Activated CD4-positive, alpha-beta memory T cell treated with anti-CD3 and anti-CD28 coated beads for 36 hours (primary cell): ENCODE results near the gene TMEM123. TPM values are rescaled to one million over a fixed set of nuclear protein-coding genes. Genes with fewer than 3 reads are reported as not detected.
A peak's percentile ranks its signal among the peaks of the same experiment; 100 is the strongest.

ENCODE experiments used
- CTCF ChIA-PET: fragments of 350-600 bp; sonication (Branson Sonifier 250); formaldehyde crosslinking; loops from one replicate; lab custom pipeline; 2021; ENCODE audit warnings: antibody characterized with exemption, inconsistent platforms; lab: Charles Lee
- POLR2A ChIA-PET: fragments of 350-600 bp; sonication (Branson Sonifier 250); formaldehyde crosslinking; loops from one replicate; lab custom pipeline; 2021; ENCODE audit warnings: antibody characterized with exemption; lab: Charles Lee
- DNase-seq: peaks from one replicate; pipeline ENCODE4 v3.0.0-alpha.2; 2020
- H3K27ac Mint-ChIP-seq: one replicate; pipeline ENCODE4 v1.8.0; 2021; ENCODE audit warnings: mixed read lengths
- H3K27me3 Mint-ChIP-seq: one replicate; pipeline ENCODE4 v1.8.0; 2021; ENCODE audit warnings: mixed read lengths
- H3K36me3 Mint-ChIP-seq: one replicate; pipeline ENCODE4 v1.8.0; 2021; ENCODE audit warnings: mixed read lengths
- H3K4me1 Mint-ChIP-seq: one replicate; pipeline ENCODE4 v1.8.0; 2021; ENCODE audit warnings: low read depth, mixed read lengths
- H3K4me3 Mint-ChIP-seq: one replicate; pipeline ENCODE4 v1.8.0; 2021; ENCODE audit warnings: mild to moderate bottlenecking, mixed read lengths
- H3K9me3 Mint-ChIP-seq: one replicate; pipeline ENCODE4 v1.8.0; 2021; ENCODE audit warnings: mixed read lengths
- intact Hi-C: fragments of 100-400 bp; cut with micrococcal nuclease; formaldehyde crosslinking; loops from one replicate; pipeline ENCODE4 v1.15.1; 2023
- total RNA-seq, 2 experiments: library from RNA; stranded (reverse); gene quantifications; one replicate each; pipeline ENCODE4 v1.2.3, GENCODE V29; 2021

TMEM123 gene
- total RNA-seq, 2 experiments from 2014 or later: 175 to 180 TPM

GRCh38 chr11:102422817-102423712 lies 29.5 kb downstream of the TMEM123 start:
- CTCF ChIA-PET: interaction anchor here (0.8 to 2.6 kb wide), 7 partner anchors 29 to 135 kb away, joined by 3 to 7 read pairs (median 3); no protein-coding TSS in a partner anchor
- Mint-ChIP-seq H3K36me3 (peaks cover 30% of the 10 kb centered on the region), H3K27ac (peak overlapping the region; percentile 60), H3K9me3 (peaks cover 7% of the 10 kb centered on the region), H3K27me3 (no peaks in the 10 kb centered on the region), H3K4me1 (peaks cover 84% of the 10 kb centered on the region), H3K4me3 (no peak overlapping the region)
- intact Hi-C loops: no loop called here
- DNase-seq: no peak
- POLR2A ChIA-PET: interaction anchor here (1.1 kb wide), 1 partner anchor 63 kb away, joined by 4 read pairs; no protein-coding TSS in a partner anchor

- Mint-ChIP-seq H3K27me3 (no peaks in the 10 kb centered on the region), H3K27ac (peak overlapping the region; percentile 52), H3K4me3 (no peak overlapping the region), H3K4me1 (peaks cover 93% of the 10 kb centered on the region), H3K36me3 (peaks cover 38% of the 10 kb centered on the region), H3K9me3 (peaks cover 16% of the 10 kb centered on the region)
- CTCF ChIA-PET: interaction anchor here (1.2 to 3.0 kb wide), 2 partner anchors 30 to 74 kb away, joined by 3 to 11 read pairs; no protein-coding TSS in a partner anchor
- POLR2A ChIA-PET: interaction anchor here (1.2 kb wide), 2 partner anchors 9 to 30 kb away, joined by 3 read pairs; no protein-coding TSS in a partner anchor
- intact Hi-C loops: no loop called here
- no peak for DNase-seq
Observed at GRCh38 chr11:102421261-102421660, 31.3 kb downstream of the TMEM123 start.

GRCh38 chr11:102420547-102420946 lies 32.0 kb downstream of the TMEM123 start:
- CTCF ChIA-PET: interaction anchor here (3.0 kb wide), 1 partner anchor 30 kb away, joined by 11 read pairs; no protein-coding TSS in a partner anchor
- Mint-ChIP-seq H3K4me1 (peaks cover 93% of the 10 kb centered on the region), H3K27me3 (no peaks in the 10 kb centered on the region), H3K36me3 (peaks cover 41% of the 10 kb centered on the region), H3K9me3 (peaks cover 16% of the 10 kb centered on the region), H3K27ac (peak overlapping the region; percentile 52), H3K4me3 (no peak overlapping the region)
- intact Hi-C loops: no loop called here
- DNase-seq: peak; percentile 67
- POLR2A ChIA-PET: interaction anchor here (1.2 kb wide), 2 partner anchors 10 to 31 kb away, joined by 3 read pairs; no protein-coding TSS in a partner anchor

DNA sequence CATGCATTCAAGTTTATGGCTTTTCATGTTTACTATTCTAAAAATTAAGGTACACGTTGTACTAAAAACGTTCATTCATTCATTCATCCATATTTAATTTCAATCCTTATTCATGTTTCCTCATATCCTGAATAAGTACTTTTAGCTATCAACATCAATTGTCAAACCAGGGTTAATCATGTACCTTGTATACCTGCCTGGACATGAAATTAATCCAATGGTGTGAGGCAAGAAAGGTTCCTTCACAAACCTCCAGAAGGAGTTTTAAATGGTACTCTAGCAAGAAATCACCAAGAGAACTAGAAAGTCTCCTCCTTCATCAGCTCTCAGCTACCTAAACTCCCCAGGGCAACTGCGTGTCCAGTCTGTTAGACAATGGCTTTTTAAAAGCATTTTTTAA lies 33.4 kb downstream of the TMEM123 start:
- Mint-ChIP-seq H3K27me3 (no peaks in the 10 kb centered on the region), H3K36me3 (peaks cover 41% of the 10 kb centered on the region), H3K27ac (no peak overlapping the region), H3K4me1 (peaks cover 94% of the 10 kb centered on the region), H3K9me3 (peaks cover 16% of the 10 kb centered on the region), H3K4me3 (no peak overlapping the region)
- intact Hi-C loops: loop anchor here (5.0 kb wide), 2 partner anchors 143 to 178 kb away; no protein-coding TSS in a partner anchor
- POLR2A ChIA-PET: no interaction called here
- CTCF ChIA-PET: interaction anchor here (0.6 to 3.0 kb wide), 6 partner anchors 28 to 247 kb away, joined by 3 to 11 read pairs (median 4); no protein-coding TSS in a partner anchor
- no peak for DNase-seq

DNA sequence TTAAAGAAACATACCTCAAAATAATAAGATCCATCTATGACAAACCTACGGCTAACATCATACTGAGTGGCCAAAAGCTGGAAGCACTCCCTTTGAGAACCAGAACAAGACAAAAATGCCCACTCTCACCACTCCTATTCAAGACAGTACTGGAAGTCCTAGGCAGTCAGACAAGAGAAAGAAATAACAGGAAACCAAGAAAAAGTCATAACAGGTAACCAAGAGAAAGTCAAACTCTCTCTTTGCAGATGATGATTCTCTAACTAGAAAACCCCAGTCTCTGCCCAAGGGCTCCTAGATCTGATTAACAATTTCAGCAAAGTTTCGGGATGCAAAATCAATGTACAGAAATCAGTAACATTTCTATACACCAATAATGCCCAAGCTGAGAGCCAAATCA lies 35.6 kb downstream of the TMEM123 start:
- Mint-ChIP-seq H3K4me3 (peak overlapping the region; percentile 33), H3K36me3 (peaks cover 41% of the 10 kb centered on the region), H3K9me3 (peaks cover 16% of the 10 kb centered on the region), H3K27me3 (no peaks in the 10 kb centered on the region), H3K4me1 (peaks cover 90% of the 10 kb centered on the region), H3K27ac (peak overlapping the region; percentile 81)
- DNase-seq: peak; percentile 27
- intact Hi-C loops: loop anchor here (1.0 to 5.0 kb wide), 7 partner anchors 13 to 180 kb away; no protein-coding TSS in a partner anchor
- ChIA-PET POLR2A (interaction anchor here (0.8 to 1.7 kb wide), 5 partner anchors 35 to 182 kb away, joined by 3 to 6 read pairs (median 4); no protein-coding TSS in a partner anchor), CTCF (interaction anchor here (0.6 to 3.1 kb wide), 7 partner anchors 25 to 129 kb away, joined by 3 to 17 read pairs (median 3); no protein-coding TSS in a partner anchor)

DNA sequence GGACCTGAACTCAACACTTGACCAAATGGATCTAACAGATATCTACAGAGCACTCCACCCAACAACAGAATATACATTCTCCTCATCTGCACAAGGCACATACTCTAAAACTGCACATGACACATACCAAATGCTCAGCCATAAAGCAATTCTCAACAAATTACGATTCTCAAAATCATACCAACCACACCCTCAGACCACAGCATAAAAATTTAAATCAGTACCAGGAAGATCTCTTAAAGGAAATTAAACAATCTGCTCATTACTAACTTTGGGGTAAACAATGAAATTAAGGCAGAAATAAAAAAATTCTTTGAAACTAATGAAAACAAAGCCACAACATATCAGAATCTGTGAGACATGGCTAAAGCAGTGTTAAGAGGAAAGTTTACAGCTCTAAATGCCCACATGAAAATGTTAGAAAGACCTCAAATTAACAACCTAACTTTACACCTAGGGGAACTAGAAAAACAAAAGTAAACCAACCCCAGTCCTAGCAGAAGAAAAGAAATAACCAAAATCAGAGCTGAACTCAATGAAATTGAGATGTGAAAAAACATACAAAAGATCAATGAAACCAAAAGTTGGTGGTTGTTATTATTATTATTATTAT lies 37.2 kb downstream of the TMEM123 start:
- H3K36me3 Mint-ChIP-seq: peaks cover 36% of the 10 kb centered on the region
- no peak for DNase-seq
- H3K27ac Mint-ChIP-seq: peak overlapping the region; percentile 46
- CTCF ChIA-PET: interaction anchor here (1.3 to 3.1 kb wide), 4 partner anchors 23 to 121 kb away, joined by 4 to 17 read pairs (median 5); no protein-coding TSS in a partner anchor
- peaks cover 16% of the 10 kb centered on the region for H3K9me3 Mint-ChIP-seq
- POLR2A ChIA-PET: interaction anchor here (1.4 kb wide), 1 partner anchor 14 kb away, joined by 4 read pairs; no protein-coding TSS in a partner anchor
- H3K27me3 Mint-ChIP-seq: no peaks in the 10 kb centered on the region
- intact Hi-C loops: loop anchor here (5.0 kb wide), 2 partner anchors 147 to 182 kb away; no protein-coding TSS in a partner anchor
- H3K4me1 Mint-ChIP-seq: peaks cover 87% of the 10 kb centered on the region
- H3K4me3 Mint-ChIP-seq: peak overlapping the region; percentile 21

- ChIA-PET POLR2A (interaction anchor here (1.3 to 1.4 kb wide), 2 partner anchors 13 to 35 kb away, joined by 4 read pairs; no protein-coding TSS in a partner anchor), CTCF (interaction anchor here (1.3 to 2.0 kb wide), 2 partner anchors 17 to 22 kb away, joined by 4 to 6 read pairs; no protein-coding TSS in a partner anchor)
- Mint-ChIP-seq H3K4me1 (peaks cover 84% of the 10 kb centered on the region), H3K27ac (peak overlapping the region; percentile 46), H3K36me3 (peaks cover 32% of the 10 kb centered on the region), H3K27me3 (no peaks in the 10 kb centered on the region), H3K4me3 (no peak overlapping the region), H3K9me3 (peaks cover 16% of the 10 kb centered on the region)
- intact Hi-C loops: no loop called here
- no peak for DNase-seq
Observed at GRCh38 chr11:102414559-102414958, 38.0 kb downstream of the TMEM123 start.

DNA sequence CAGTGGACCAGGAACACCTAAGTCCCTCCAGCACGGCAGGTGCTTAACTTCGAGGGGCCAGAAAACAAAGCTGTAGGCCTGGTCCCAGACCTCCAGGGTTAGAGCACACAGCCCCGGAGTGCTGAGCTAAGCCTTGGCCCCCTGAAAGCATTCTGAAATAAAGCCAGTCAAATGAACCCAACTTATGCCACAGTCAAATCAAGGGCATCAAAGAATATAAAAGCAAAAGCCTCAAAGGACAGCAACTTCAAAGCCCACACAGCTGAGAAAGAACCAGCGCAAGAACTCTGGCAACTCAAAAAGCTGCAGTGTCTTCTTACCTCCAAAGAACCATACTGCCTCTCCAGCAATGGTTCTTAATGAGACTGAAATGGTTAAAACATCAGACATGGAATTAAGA lies 39.1 kb downstream of the TMEM123 start:
- Mint-ChIP-seq H3K27me3 (no peaks in the 10 kb centered on the region), H3K27ac (peak overlapping the region; percentile 52), H3K4me3 (no peak overlapping the region), H3K36me3 (peaks cover 25% of the 10 kb centered on the region), H3K4me1 (peaks cover 79% of the 10 kb centered on the region), H3K9me3 (peaks cover 9% of the 10 kb centered on the region)
- DNase-seq: no peak
- intact Hi-C loops: loop anchor here (1.0 kb wide), 1 partner anchor 17 kb away; no protein-coding TSS in a partner anchor
- ChIA-PET CTCF (interaction anchor here (0.9 to 2.0 kb wide), 6 partner anchors 16 to 82 kb away, joined by 4 to 6 read pairs (median 4); no protein-coding TSS in a partner anchor), POLR2A (interaction anchor here (1.3 kb wide), 1 partner anchor 36 kb away, joined by 4 read pairs; no protein-coding TSS in a partner anchor)

DNA sequence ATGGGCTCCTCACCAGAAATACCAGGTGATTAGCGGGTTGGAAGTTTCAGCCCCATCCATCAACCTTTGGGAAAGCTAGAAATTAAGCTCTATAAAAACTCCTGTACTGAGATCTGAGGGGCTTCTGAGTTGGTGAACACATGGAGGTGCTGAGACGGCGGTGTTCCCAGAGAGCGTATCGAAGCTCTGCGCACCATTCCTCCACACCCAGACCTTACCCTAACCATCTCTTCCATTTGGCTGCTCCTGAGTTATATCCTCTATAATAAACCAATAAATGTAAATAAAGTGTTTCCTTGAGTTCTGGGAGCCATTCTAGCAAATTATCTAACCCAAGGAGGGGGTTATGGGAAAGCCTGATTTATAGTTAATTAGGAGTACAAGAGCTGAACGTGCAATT lies 41.4 kb downstream of the TMEM123 start:
- ChIA-PET POLR2A (no interaction called here), CTCF (interaction anchor here (1.5 kb wide), 1 partner anchor 85 kb away, joined by 4 read pairs; no protein-coding TSS in a partner anchor)
- Mint-ChIP-seq H3K9me3 (no peaks in the 10 kb centered on the region), H3K27ac (no peak overlapping the region), H3K4me1 (peaks cover 79% of the 10 kb centered on the region), H3K4me3 (no peak overlapping the region), H3K27me3 (no peaks in the 10 kb centered on the region), H3K36me3 (peaks cover 10% of the 10 kb centered on the region)
- intact Hi-C loops: no loop called here
- no peak for DNase-seq

- H3K27ac Mint-ChIP-seq: peak overlapping the region; percentile 5
- peaks cover 80% of the 10 kb centered on the region for H3K4me1 Mint-ChIP-seq
- no peak overlapping the region for H3K4me3 Mint-ChIP-seq
- H3K9me3 Mint-ChIP-seq: no peaks in the 10 kb centered on the region
- CTCF ChIA-PET: no interaction called here
- H3K36me3 Mint-ChIP-seq: peaks cover 15% of the 10 kb centered on the region
- DNase-seq: no peak
- intact Hi-C loops: no loop called here
- POLR2A ChIA-PET: no interaction called here
- no peaks in the 10 kb centered on the region for H3K27me3 Mint-ChIP-seq
Observed at GRCh38 chr11:102410382-102410784, 42.2 kb downstream of the TMEM123 start.

DNA sequence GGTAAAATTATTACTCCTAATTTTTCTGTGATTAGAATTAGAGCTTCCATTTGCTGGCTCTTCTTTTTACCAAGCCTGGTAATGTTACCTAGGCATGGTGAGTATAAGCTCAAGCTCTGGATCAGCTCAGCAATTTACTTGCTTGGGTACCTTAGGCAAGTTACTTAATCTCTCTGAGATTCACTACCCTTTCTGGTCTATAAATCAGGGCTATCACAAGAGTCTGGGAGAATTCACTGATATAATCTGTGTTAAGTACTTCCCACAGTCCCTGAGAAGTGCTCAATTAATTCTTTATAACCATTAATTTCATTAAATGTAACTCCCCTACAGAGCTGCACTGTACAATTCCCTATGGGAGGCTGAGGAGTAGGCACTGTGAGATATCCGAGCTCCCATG lies 44.2 kb downstream of the TMEM123 start:
- Mint-ChIP-seq H3K27ac (no peak overlapping the region), H3K9me3 (no peaks in the 10 kb centered on the region), H3K4me3 (no peak overlapping the region), H3K27me3 (no peaks in the 10 kb centered on the region), H3K36me3 (peaks cover 19% of the 10 kb centered on the region), H3K4me1 (peaks cover 72% of the 10 kb centered on the region)
- intact Hi-C loops: no loop called here
- ChIA-PET POLR2A (no interaction called here), CTCF (interaction anchor here (0.9 to 1.2 kb wide), 3 partner anchors 11 to 18 kb away, joined by 3 read pairs; no protein-coding TSS in a partner anchor)
- DNase-seq: no peak
